GM23338 (cell line): Measurements from ENCODE around the gene IGSF9B. TPM values are rescaled to one million over a fixed set of nuclear protein-coding genes. Genes with fewer than 3 reads are reported as not detected.

Experiments used
- ATAC-seq: fragments of 200-7000 bp; cut with Tn5 transposase; 3 replicates; pipeline ENCODE4 v1.9.1; 2020
- DNase-seq: peaks from one replicate; pipeline ENCODE4 v3.0.0-alpha.2; 2015; ENCODE audit warnings: low spot score
- H2AFZ ChIP-seq: fragments of 200-600 bp; sonication (generic); 2 replicates; pipeline ENCODE4 v1.8.0; 2016; ENCODE audit warnings: antibody characterized with exemption, mild to moderate bottlenecking, moderate library complexity
- H3F3A ChIP-seq: fragments of 200-600 bp; sonication (generic); replicated peaks from 2 replicates; pipeline ENCODE4 v1.8.0; 2017; ENCODE audit warnings: antibody characterized with exemption, mixed run types, low read depth
- H3K27ac ChIP-seq: fragments of 200-600 bp; sonication (generic); 2 replicates; pipeline ENCODE4 v1.6.1; 2016; ENCODE audit warnings: low read depth
- H3K27me3 ChIP-seq: fragments of 200-600 bp; sonication (generic); 2 replicates; pipeline ENCODE4 v1.8.0; 2016; ENCODE audit warnings: mild to moderate bottlenecking, mixed run types, moderate library complexity; ENCODE audit not compliant: insufficient read depth
- H3K36me3 ChIP-seq: fragments of 200-600 bp; sonication (generic); 2 replicates; pipeline ENCODE4 v1.8.0; 2016; ENCODE audit warnings: mild to moderate bottlenecking; ENCODE audit not compliant: insufficient read depth
- H3K4me1 ChIP-seq: fragments of 200-600 bp; sonication (generic); 2 replicates; pipeline ENCODE4 v1.8.0; 2016; ENCODE audit warnings: mild to moderate bottlenecking, moderate library complexity; ENCODE audit not compliant: insufficient read depth
- H3K4me2 ChIP-seq: fragments of 200-600 bp; sonication (generic); 2 replicates; pipeline ENCODE4 v1.7.1; 2017; ENCODE audit warnings: mixed run types
- H3K4me3 ChIP-seq: fragments of 200-600 bp; sonication (generic); 2 replicates; pipeline ENCODE4 v1.6.1; 2016; ENCODE audit warnings: mixed run types
- H3K79me2 ChIP-seq: fragments of 200-600 bp; sonication (generic); replicated peaks from 2 replicates; pipeline ENCODE4 v1.8.0; 2017; ENCODE audit warnings: mild to moderate bottlenecking; ENCODE audit not compliant: insufficient read depth
- H3K9me2 ChIP-seq: fragments of 200-600 bp; sonication (generic); 2 replicates; pipeline ENCODE4 v1.8.0; 2017; ENCODE audit not compliant: insufficient read depth
- H4K20me1 ChIP-seq: fragments of 200-600 bp; sonication (generic); replicated peaks from 2 replicates; pipeline ENCODE4 v1.8.0; 2017; ENCODE audit warnings: mild to moderate bottlenecking; ENCODE audit not compliant: insufficient read depth
- H3K27ac Mint-ChIP-seq: 2 replicates; pipeline ENCODE4 v1.8.0; 2020; ENCODE audit warnings: inconsistent platforms, mild to moderate bottlenecking, moderate library complexity, mixed read lengths
- H3K27me3 Mint-ChIP-seq: 3 replicates; pipeline ENCODE4 v1.8.0; 2022; ENCODE audit warnings: low read depth, mild to moderate bottlenecking, moderate library complexity, mixed read lengths, inconsistent platforms; ENCODE audit not compliant: insufficient read depth, poor library complexity
- H3K36me3 Mint-ChIP-seq: 3 replicates; pipeline ENCODE4 v1.8.0; 2021; ENCODE audit warnings: low read depth, mild to moderate bottlenecking, inconsistent platforms, moderate library complexity, mixed read lengths
- H3K4me1 Mint-ChIP-seq: 3 replicates; pipeline ENCODE4 v1.8.0; 2020; ENCODE audit warnings: mild to moderate bottlenecking, inconsistent platforms, mixed read lengths
- H3K4me3 Mint-ChIP-seq: 3 replicates; pipeline ENCODE4 v1.8.0; 2021; ENCODE audit warnings: moderate library complexity, mild to moderate bottlenecking, inconsistent platforms, mixed read lengths
- H3K9me3 Mint-ChIP-seq: 3 replicates; pipeline ENCODE4 v1.8.0; 2020; ENCODE audit warnings: moderate library complexity, mild to moderate bottlenecking, inconsistent platforms, mixed read lengths
- CREB1 ChIP-seq: fragments of 250-450 bp; sonication (Bioruptor Pico); IDR thresholded peaks from 2 replicates; pipeline ENCODE4 v1.5.0; 2020; ENCODE audit warnings: low read depth, mild to moderate bottlenecking, moderate library complexity
- EZH2 ChIP-seq: fragments of 200-600 bp; sonication (generic); IDR thresholded peaks from one replicate; pipeline ENCODE4 v1.8.0; 2017; ENCODE audit warnings: antibody characterized with exemption, mild to moderate bottlenecking, low read depth; ENCODE audit not compliant: unreplicated experiment
- EZH2phosphoT487 ChIP-seq: fragments of 200-600 bp; sonication (generic); IDR thresholded peaks from one replicate; pipeline ENCODE4 v1.8.1; 2018; ENCODE audit warnings: antibody characterized with exemption; ENCODE audit not compliant: unreplicated experiment
- JUNB ChIP-seq: IDR thresholded peaks from one replicate; pipeline ENCODE4 v1.6.1; 2016; ENCODE audit warnings: antibody characterized with exemption; ENCODE audit not compliant: unreplicated experiment
- NANOG ChIP-seq: IDR thresholded peaks from 2 replicates; pipeline ENCODE4 v1.6.1; 2016; ENCODE audit warnings: antibody characterized with exemption, borderline replicate concordance
- POLR2AphosphoS5 ChIP-seq: IDR thresholded peaks from 2 replicates; pipeline ENCODE4 v1.6.1; 2016; ENCODE audit warnings: antibody characterized with exemption, low read depth
- STAT1 ChIP-seq: IDR thresholded peaks from one replicate; pipeline ENCODE4 v1.6.1; 2016; ENCODE audit warnings: antibody characterized with exemption; ENCODE audit not compliant: unreplicated experiment
- ZNF114 ChIP-seq: fragments of 250-450 bp; sonication (Bioruptor Pico); IDR thresholded peaks from 2 replicates; pipeline ENCODE4 v1.5.0; 2020; ENCODE audit warnings: mild to moderate bottlenecking, moderate library complexity
- ZNF331 ChIP-seq: fragments of 250-450 bp; sonication (Bioruptor Pico); IDR thresholded peaks from 2 replicates; pipeline ENCODE4 v1.5.0; 2020; ENCODE audit warnings: low read depth, mild to moderate bottlenecking, moderate library complexity
- polyA plus RNA-seq: library from polyadenylated mRNA; unstranded; fragments of >200 nt; fragmentation: Nextera tagmentation; extraction: Ambion mirVana; gene quantifications from 2 replicates; pipeline ENCODE4 v1.2.1, GENCODE V29; 2016
- total RNA-seq: library from RNA; depleted of rRNA; stranded (reverse); fragments of >200 nt; shearing (Covaris generic); gene quantifications from 2 replicates; pipeline ENCODE4 v1.2.3, GENCODE V29; 2014
- TF ChIP-seq, protein P1 (sequence below): fragments of 250-450 bp; sonication (Bioruptor Pico); IDR thresholded peaks from 2 replicates; pipeline ENCODE4 v1.5.0; 2020; ENCODE audit warnings: mild to moderate bottlenecking, moderate library complexity
- TF ChIP-seq, protein P2 (sequence below): IDR thresholded peaks from one replicate; pipeline ENCODE4 v1.6.1; 2018; ENCODE audit warnings: antibody characterized with exemption; ENCODE audit not compliant: unreplicated experiment
- TF ChIP-seq, protein P3 (sequence below), 2 experiments: fragments of 200-600 bp in 1 of 2; sonication (generic) in 1 of 2; conservative IDR thresholded peaks; 2 replicates each; pipeline versions ENCODE4 v1.5.1 to v1.6.1; 2016 to 2017; ENCODE audit warnings: antibody characterized with exemption in 2 of 2, low read depth in 2 of 2, mild to moderate bottlenecking in 2 of 2, moderate library complexity in 1 of 2
- TF ChIP-seq, protein P4 (sequence below): IDR thresholded peaks from 2 replicates; pipeline ENCODE4 v1.6.1; 2016; ENCODE audit warnings: antibody characterized with exemption

Gene IGSF9B
- total and polyA plus RNA-seq, 2 experiments from 2014 or later: 8.7 to 51.2 TPM

DNA sequence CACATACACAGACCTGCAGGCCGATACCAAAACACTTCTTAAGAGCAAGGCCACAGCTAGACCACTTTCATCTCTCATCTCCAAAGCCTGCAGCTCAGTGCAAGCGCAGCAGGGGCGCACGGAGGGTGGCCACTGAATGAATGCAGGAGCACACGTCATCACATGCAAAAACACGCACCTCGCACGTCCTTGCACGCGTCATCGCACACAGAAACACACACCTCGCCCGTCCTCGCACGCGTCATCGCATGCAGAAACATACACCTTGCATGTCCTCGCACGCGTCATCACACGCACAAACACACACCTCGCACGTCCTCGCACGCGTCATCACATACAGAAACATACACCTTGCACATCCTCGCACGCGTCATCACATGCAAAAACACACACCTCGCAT is 17.2 kb downstream of the IGSF9B start:
- no peaks in the 10 kb centered on the region; the same call in 2 of the 3 replicates for H3K4me1 Mint-ChIP-seq
- Histone ChIP-seq H2AFZ (no peak overlapping the region), H3K4me3 (no peak overlapping the region), H4K20me1 (peaks cover 14% of the 10 kb centered on the region), H3K9me2 (no peaks in the 10 kb centered on the region), H3K27ac (no peak overlapping the region), H3K4me2 (no peak overlapping the region), H3K4me1 (no peaks in the 10 kb centered on the region), H3F3A (no peaks in the 10 kb centered on the region), H3K79me2 (peaks cover 21% of the 10 kb centered on the region), H3K27me3 (no peaks in the 10 kb centered on the region), H3K36me3 (peaks cover 14% of the 10 kb centered on the region)
- DNase-seq (no peak), ATAC-seq (no peak)
- H3K4me3 Mint-ChIP-seq: no peak overlapping the region
- H3K27ac Mint-ChIP-seq: no peak overlapping the region
- peaks cover 2% of the 10 kb centered on the region for H3K27me3 Mint-ChIP-seq
- no peaks in the 10 kb centered on the region; the same call in 2 of the 3 replicates for H3K9me3 Mint-ChIP-seq
- peaks cover 74% of the 10 kb centered on the region for H3K36me3 Mint-ChIP-seq
- TF ChIP-seq EZH2phosphoT487 (no peak), NANOG (no peak), CREB1 (CRISPR knock-in tag) (no peak), STAT1 (no peak), ZNF114 (CRISPR knock-in tag) (no peak), EZH2 (no peak), JUNB (no peak), ZNF331 (CRISPR knock-in tag) (no peak), POLR2AphosphoS5 (no peak)
- TF ChIP-seq, protein P1, sequence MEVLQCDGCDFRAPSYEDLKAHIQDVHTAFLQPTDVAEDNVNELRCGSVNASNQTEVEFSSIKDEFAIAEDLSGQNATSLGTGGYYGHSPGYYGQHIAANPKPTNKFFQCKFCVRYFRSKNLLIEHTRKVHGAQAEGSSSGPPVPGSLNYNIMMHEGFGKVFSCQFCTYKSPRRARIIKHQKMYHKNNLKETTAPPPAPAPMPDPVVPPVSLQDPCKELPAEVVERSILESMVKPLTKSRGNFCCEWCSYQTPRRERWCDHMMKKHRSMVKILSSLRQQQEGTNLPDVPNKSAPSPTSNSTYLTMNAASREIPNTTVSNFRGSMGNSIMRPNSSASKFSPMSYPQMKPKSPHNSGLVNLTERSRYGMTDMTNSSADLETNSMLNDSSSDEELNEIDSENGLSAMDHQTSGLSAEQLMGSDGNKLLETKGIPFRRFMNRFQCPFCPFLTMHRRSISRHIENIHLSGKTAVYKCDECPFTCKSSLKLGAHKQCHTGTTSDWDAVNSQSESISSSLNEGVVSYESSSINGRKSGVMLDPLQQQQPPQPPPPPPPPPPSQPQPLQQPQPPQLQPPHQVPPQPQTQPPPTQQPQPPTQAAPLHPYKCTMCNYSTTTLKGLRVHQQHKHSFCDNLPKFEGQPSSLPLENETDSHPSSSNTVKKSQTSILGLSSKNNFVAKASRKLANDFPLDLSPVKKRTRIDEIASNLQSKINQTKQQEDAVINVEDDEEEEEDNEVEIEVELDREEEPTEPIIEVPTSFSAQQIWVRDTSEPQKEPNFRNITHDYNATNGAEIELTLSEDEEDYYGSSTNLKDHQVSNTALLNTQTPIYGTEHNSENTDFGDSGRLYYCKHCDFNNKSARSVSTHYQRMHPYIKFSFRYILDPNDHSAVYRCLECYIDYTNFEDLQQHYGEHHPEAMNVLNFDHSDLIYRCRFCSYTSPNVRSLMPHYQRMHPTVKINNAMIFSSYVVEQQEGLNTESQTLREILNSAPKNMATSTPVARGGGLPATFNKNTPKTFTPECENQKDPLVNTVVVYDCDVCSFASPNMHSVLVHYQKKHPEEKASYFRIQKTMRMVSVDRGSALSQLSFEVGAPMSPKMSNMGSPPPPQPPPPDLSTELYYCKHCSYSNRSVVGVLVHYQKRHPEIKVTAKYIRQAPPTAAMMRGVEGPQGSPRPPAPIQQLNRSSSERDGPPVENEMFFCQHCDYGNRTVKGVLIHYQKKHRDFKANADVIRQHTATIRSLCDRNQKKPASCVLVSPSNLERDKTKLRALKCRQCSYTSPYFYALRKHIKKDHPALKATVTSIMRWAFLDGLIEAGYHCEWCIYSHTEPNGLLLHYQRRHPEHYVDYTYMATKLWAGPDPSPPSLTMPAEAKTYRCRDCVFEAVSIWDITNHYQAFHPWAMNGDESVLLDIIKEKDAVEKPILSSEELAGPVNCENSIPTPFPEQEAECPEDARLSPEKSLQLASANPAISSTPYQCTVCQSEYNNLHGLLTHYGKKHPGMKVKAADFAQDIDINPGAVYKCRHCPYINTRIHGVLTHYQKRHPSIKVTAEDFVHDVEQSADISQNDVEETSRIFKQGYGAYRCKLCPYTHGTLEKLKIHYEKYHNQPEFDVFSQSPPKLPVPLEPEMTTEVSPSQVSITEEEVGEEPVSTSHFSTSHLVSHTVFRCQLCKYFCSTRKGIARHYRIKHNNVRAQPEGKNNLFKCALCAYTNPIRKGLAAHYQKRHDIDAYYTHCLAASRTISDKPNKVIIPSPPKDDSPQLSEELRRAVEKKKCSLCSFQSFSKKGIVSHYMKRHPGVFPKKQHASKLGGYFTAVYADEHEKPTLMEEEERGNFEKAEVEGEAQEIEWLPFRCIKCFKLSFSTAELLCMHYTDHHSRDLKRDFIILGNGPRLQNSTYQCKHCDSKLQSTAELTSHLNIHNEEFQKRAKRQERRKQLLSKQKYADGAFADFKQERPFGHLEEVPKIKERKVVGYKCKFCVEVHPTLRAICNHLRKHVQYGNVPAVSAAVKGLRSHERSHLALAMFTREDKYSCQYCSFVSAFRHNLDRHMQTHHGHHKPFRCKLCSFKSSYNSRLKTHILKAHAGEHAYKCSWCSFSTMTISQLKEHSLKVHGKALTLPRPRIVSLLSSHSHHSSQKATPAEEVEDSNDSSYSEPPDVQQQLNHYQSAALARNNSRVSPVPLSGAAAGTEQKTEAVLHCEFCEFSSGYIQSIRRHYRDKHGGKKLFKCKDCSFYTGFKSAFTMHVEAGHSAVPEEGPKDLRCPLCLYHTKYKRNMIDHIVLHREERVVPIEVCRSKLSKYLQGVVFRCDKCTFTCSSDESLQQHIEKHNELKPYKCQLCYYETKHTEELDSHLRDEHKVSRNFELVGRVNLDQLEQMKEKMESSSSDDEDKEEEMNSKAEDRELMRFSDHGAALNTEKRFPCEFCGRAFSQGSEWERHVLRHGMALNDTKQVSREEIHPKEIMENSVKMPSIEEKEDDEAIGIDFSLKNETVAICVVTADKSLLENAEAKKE (CRISPR knock-in tag): no peak
- TF ChIP-seq, protein P2, sequence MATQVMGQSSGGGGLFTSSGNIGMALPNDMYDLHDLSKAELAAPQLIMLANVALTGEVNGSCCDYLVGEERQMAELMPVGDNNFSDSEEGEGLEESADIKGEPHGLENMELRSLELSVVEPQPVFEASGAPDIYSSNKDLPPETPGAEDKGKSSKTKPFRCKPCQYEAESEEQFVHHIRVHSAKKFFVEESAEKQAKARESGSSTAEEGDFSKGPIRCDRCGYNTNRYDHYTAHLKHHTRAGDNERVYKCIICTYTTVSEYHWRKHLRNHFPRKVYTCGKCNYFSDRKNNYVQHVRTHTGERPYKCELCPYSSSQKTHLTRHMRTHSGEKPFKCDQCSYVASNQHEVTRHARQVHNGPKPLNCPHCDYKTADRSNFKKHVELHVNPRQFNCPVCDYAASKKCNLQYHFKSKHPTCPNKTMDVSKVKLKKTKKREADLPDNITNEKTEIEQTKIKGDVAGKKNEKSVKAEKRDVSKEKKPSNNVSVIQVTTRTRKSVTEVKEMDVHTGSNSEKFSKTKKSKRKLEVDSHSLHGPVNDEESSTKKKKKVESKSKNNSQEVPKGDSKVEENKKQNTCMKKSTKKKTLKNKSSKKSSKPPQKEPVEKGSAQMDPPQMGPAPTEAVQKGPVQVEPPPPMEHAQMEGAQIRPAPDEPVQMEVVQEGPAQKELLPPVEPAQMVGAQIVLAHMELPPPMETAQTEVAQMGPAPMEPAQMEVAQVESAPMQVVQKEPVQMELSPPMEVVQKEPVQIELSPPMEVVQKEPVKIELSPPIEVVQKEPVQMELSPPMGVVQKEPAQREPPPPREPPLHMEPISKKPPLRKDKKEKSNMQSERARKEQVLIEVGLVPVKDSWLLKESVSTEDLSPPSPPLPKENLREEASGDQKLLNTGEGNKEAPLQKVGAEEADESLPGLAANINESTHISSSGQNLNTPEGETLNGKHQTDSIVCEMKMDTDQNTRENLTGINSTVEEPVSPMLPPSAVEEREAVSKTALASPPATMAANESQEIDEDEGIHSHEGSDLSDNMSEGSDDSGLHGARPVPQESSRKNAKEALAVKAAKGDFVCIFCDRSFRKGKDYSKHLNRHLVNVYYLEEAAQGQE: no peak
- TF ChIP-seq, protein P3, sequence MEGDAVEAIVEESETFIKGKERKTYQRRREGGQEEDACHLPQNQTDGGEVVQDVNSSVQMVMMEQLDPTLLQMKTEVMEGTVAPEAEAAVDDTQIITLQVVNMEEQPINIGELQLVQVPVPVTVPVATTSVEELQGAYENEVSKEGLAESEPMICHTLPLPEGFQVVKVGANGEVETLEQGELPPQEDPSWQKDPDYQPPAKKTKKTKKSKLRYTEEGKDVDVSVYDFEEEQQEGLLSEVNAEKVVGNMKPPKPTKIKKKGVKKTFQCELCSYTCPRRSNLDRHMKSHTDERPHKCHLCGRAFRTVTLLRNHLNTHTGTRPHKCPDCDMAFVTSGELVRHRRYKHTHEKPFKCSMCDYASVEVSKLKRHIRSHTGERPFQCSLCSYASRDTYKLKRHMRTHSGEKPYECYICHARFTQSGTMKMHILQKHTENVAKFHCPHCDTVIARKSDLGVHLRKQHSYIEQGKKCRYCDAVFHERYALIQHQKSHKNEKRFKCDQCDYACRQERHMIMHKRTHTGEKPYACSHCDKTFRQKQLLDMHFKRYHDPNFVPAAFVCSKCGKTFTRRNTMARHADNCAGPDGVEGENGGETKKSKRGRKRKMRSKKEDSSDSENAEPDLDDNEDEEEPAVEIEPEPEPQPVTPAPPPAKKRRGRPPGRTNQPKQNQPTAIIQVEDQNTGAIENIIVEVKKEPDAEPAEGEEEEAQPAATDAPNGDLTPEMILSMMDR (conservative IDR thresholded peaks at IDR 0.05; ENCODE audit: low read depth in 2 of 2): no peak
- TF ChIP-seq, protein P4, sequence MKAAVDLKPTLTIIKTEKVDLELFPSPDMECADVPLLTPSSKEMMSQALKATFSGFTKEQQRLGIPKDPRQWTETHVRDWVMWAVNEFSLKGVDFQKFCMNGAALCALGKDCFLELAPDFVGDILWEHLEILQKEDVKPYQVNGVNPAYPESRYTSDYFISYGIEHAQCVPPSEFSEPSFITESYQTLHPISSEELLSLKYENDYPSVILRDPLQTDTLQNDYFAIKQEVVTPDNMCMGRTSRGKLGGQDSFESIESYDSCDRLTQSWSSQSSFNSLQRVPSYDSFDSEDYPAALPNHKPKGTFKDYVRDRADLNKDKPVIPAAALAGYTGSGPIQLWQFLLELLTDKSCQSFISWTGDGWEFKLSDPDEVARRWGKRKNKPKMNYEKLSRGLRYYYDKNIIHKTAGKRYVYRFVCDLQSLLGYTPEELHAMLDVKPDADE: no peak
